Endothelial cell of umbilical vein (primary cell): ENCODE results near the gene FAM219A. TPM values are rescaled to one million over a fixed set of nuclear protein-coding genes. Genes with fewer than 3 reads are reported as not detected.

Experiments
- BruUV-seq: library from RNA; stranded (reverse); fragments of 400-500 nt; replicated peaks from 2 replicates; lab custom pipeline; 2021; lab: Mats Ljungman, UMichigan
- CTCF ChIA-PET: fragments of 300-600, 350-600 bp; sonication (Branson Sonifier 250); formaldehyde crosslinking; loops from one replicate; lab custom pipeline; 2021; ENCODE audit warnings: antibody characterized with exemption, inconsistent platforms; lab: Charles Lee
- POLR2A ChIA-PET: fragments of 300-600, 350-600 bp; sonication (Branson Sonifier 250); formaldehyde crosslinking; loops from one replicate; lab custom pipeline; 2021; ENCODE audit warnings: antibody characterized with exemption, inconsistent platforms; lab: Charles Lee
- DNase-seq: peaks from one replicate; pipeline ENCODE4 v3.0.0-alpha.2; 2011; ENCODE audit warnings: low read depth, low spot score
- FAIRE-seq: peaks from 2 replicates; lab custom pipeline; 2011; peaks lifted over from hg19 to GRCh38; lab: Jason Lieb, UNC
- H2AFZ ChIP-seq: 2 replicates; pipeline ENCODE4 v1.6.0; 2012; ENCODE audit warnings: low read depth, low read length, control low read depth, inconsistent platforms
- H3K27ac ChIP-seq: 2 replicates; pipeline ENCODE4 v1.5.1; 2011; ENCODE audit warnings: low read depth, mild to moderate bottlenecking, control low read depth, low read length, moderate library complexity; ENCODE audit not compliant: insufficient read depth
- H3K27me3 ChIP-seq, 2 experiments: 2 replicates each; pipeline versions ENCODE4 v1.6.0 to v1.6.1; 2011; ENCODE audit warnings: low read length in 2 of 2, mixed read lengths in 1 of 2; ENCODE audit not compliant: control insufficient read depth in 2 of 2, insufficient read depth in 2 of 2
- H3K36me3 ChIP-seq, 2 experiments: 2 replicates in 1 of 2; 3 replicates in 1 of 2; pipeline ENCODE4 v1.5.1; 2011; ENCODE audit warnings: low read length in 2 of 2, mild to moderate bottlenecking in 1 of 2, moderate library complexity in 1 of 2; ENCODE audit not compliant: control insufficient read depth in 2 of 2, insufficient read depth in 2 of 2; ENCODE audit errors: extremely low read depth in 1 of 2
- H3K4me1 ChIP-seq: 3 replicates; pipeline ENCODE4 v1.5.1; 2011; ENCODE audit warnings: mild to moderate bottlenecking, low read length; ENCODE audit not compliant: control insufficient read depth, insufficient read depth; ENCODE audit errors: extremely low read depth
- H3K4me2 ChIP-seq: 2 replicates; pipeline ENCODE4 v1.6.1; 2011; ENCODE audit warnings: low read length, control low read depth, mixed read lengths; ENCODE audit not compliant: insufficient read depth
- H3K4me3 ChIP-seq, 3 experiments: fragments of 200-600 bp in 1 of 3; sonication (generic), shearing (Covaris generic) in 1 of 3; replicated peaks in 1 of 3; 2 replicates each; pipeline ENCODE4 v1.5.1; 2011 to 2016; ENCODE audit warnings: control low read depth in 3 of 3, low read length in 3 of 3, mild to moderate bottlenecking in 2 of 3, inconsistent platforms in 1 of 3, low read depth in 1 of 3, moderate library complexity in 1 of 3; ENCODE audit not compliant: insufficient read depth in 1 of 3
- H3K79me2 ChIP-seq: 2 replicates; pipeline ENCODE4 v1.6.0; 2012; ENCODE audit warnings: low read length, inconsistent platforms; ENCODE audit not compliant: control insufficient read depth, insufficient read depth
- H3K9ac ChIP-seq: replicated peaks from 2 replicates; pipeline ENCODE3; 2011; ENCODE audit warnings: low read length, control low read depth; ENCODE audit not compliant: insufficient read depth; ENCODE audit errors: extremely low read depth
- H3K9me1 ChIP-seq: replicated peaks from 3 replicates; pipeline ENCODE4 v1.6.0; 2011; ENCODE audit warnings: mild to moderate bottlenecking, low read length; ENCODE audit not compliant: control insufficient read depth, insufficient read depth; ENCODE audit errors: extremely low read depth
- H3K9me3 ChIP-seq: replicated peaks from 2 replicates; pipeline ENCODE4 v1.5.1; 2012; ENCODE audit warnings: low read length, inconsistent platforms; ENCODE audit not compliant: control insufficient read depth, insufficient read depth
- H4K20me1 ChIP-seq: replicated peaks from 2 replicates; pipeline ENCODE3; 2011; ENCODE audit warnings: mild to moderate bottlenecking, low read length; ENCODE audit not compliant: control insufficient read depth, insufficient read depth; ENCODE audit errors: extremely low read depth
- CTCF ChIP-seq, 2 donors: IDR thresholded peaks; 1 replicate in 1 of 2; 2 replicates in 1 of 2; pipeline ENCODE4 v1.5.1; 2011; ENCODE audit warnings: low read length in 2 of 2, mild to moderate bottlenecking in 2 of 2, moderate library complexity in 2 of 2, control low read depth in 1 of 2, inconsistent platforms in 1 of 2, low read depth in 1 of 2; ENCODE audit not compliant: insufficient read depth in 1 of 2; ENCODE audit errors: extremely low read depth in 1 of 2
- FOS ChIP-seq: IDR thresholded peaks from 2 replicates; pipeline ENCODE4 v1.6.1; 2011; ENCODE audit warnings: mild to moderate bottlenecking, low read length, moderate library complexity, borderline replicate concordance; ENCODE audit not compliant: insufficient read depth
- GATA2 ChIP-seq: IDR thresholded peaks from 2 replicates; pipeline ENCODE4 v1.7.0; 2011; ENCODE audit warnings: low read depth, mild to moderate bottlenecking, moderate library complexity, mixed read lengths, low read length; ENCODE audit not compliant: insufficient read length, insufficient read depth
- dilution Hi-C: fragments of 300-500 bp; cut with MboI; formaldehyde crosslinking; loops from one replicate; pipeline ENCODE4 v1.15.0; 2019; ENCODE audit warnings: low sequenced_read_pairs; ENCODE audit not compliant: extremely low pct_ligation_motif_present
- intact Hi-C: fragments of 100-400 bp; cut with micrococcal nuclease; formaldehyde crosslinking; loops from one replicate; pipeline ENCODE4 v1.10.0; 2022
- polyA plus RNA-seq, 4 experiments: library from polyadenylated mRNA; depleted of rRNA in 3 of 4; stranded (reverse) in 3 of 4; unstranded in 1 of 4; fragments of >200 nt; gene quantifications; 2 replicates each; pipeline versions ENCODE4 v1.2.1 to v1.2.3, GENCODE V29; 2011 to 2012; ENCODE audit warnings: missing spikeins in 1 of 4
- total RNA-seq: library from RNA; stranded (reverse); gene quantifications from 2 replicates; pipeline ENCODE4 v1.2.3, GENCODE V29; 2021

The FAM219A gene
- total and polyA plus RNA-seq, 2 donors (not counting 3 experiments of a cell fraction or from before 2014, with no cell fraction given) = 18.1 to 35.7 TPM

GRCh38 chr9:34502471-34502870, 44.1 kb upstream of the FAM219A start:
- peaks cover 10 to 17% of the 10 kb centered on the region in 2 experiments for H3K27me3 ChIP-seq
- DNase-seq (no peak), FAIRE-seq (no peak)
- H3K4me1 ChIP-seq = no peaks in the 10 kb centered on the region
- dilution Hi-C loops = loop anchor here (25.0 kb wide), 1 partner anchor 90 kb away; no protein-coding TSS in a partner anchor
- no peaks in the 10 kb centered on the region for H3K36me3 ChIP-seq
- no TSS peak for BruUV-seq
- no peaks in the 10 kb centered on the region for H4K20me1 ChIP-seq
- H3K27ac ChIP-seq = no peak overlapping the region
- TF ChIP-seq FOS = no peak
- no peaks in the 10 kb centered on the region for H3K9me3 ChIP-seq
- intact Hi-C loops = no loop called here
- no peaks in the 10 kb centered on the region for H3K9me1 ChIP-seq
- H3K79me2 ChIP-seq = no peaks in the 10 kb centered on the region
- ChIA-PET POLR2A (interaction anchor here (1.0 kb wide), 1 partner anchor 101 kb away, joined by 3 read pairs; no protein-coding TSS in a partner anchor), CTCF (interaction anchor here (0.6 to 5.1 kb wide), 23 partner anchors 9 to 170 kb away, joined by 3 to 117 read pairs (median 7); partner anchors contain the start of genes DNAI1 and FAM219A)
- H3K4me2 ChIP-seq = no peak overlapping the region
- no peak overlapping the region for H3K4me3 ChIP-seq
- no peak overlapping the region for H3K9ac ChIP-seq
- no peak overlapping the region for H2AFZ ChIP-seq

- FAIRE-seq = no peak
- no peak overlapping the region for H3K4me2 ChIP-seq
Measured at GRCh38 chr9:34501889-34502425, 43.6 kb upstream of the FAM219A start.

More at GRCh38 chr9:34501889-34502425, 43.6 kb upstream of the FAM219A start:
- no peak overlapping the region for H3K27ac ChIP-seq
- intact Hi-C loops = loop anchor here (2.0 kb wide), 1 partner anchor 45 kb away; no protein-coding TSS in a partner anchor
- no peaks in the 10 kb centered on the region for H3K9me1 ChIP-seq
- ChIA-PET POLR2A (interaction anchor here (1.0 kb wide), 1 partner anchor 102 kb away, joined by 3 read pairs; no protein-coding TSS in a partner anchor), CTCF (interaction anchor here (0.6 to 5.1 kb wide), 25 partner anchors 9 to 169 kb away, joined by 3 to 117 read pairs (median 6); partner anchors contain the start of genes DNAI1 and FAM219A)
- no TSS peak for BruUV-seq
- peaks cover 10 to 17% of the 10 kb centered on the region in 2 experiments for H3K27me3 ChIP-seq
- H2AFZ ChIP-seq = no peak overlapping the region
- no peak overlapping the region for H3K4me3 ChIP-seq
- dilution Hi-C loops = loop anchor here (25.0 kb wide), 1 partner anchor 90 kb away; no protein-coding TSS in a partner anchor
- H4K20me1 ChIP-seq = no peaks in the 10 kb centered on the region
- DNase-seq = peak; percentile 39
- no peak overlapping the region for H3K9ac ChIP-seq
- peaks cover under 1% of the 10 kb centered on the region for H3K4me1 ChIP-seq
- no peak for TF ChIP-seq GATA2
- peak in 1 of 2 donors; percentile 42 for TF ChIP-seq CTCF (IDR thresholded peaks at IDR 0.05; ENCODE audit: extremely low read depth in 1 of 2, insufficient read depth in 1 of 2, low read depth in 1 of 2, low read length in 2 of 2)
- H3K9me3 ChIP-seq = no peaks in the 10 kb centered on the region
- no peaks in the 10 kb centered on the region for H3K79me2 ChIP-seq
- H3K36me3 ChIP-seq = no peaks in the 10 kb centered on the region
